ENCODE measurements around the gene CCDC12.

- no peak for TF ChIP-seq CTCF (IDR thresholded peaks at IDR 0.05)
- no peak for TF ChIP-seq POLR2A (IDR thresholded peaks at IDR 0.05)
These were observed 36.7 kb downstream of the CCDC12 start for GRCh38 chr3:46939578-46940445.

All from thyroid gland (tissue), 4 donors.